Fibroblast of peridontal ligament (primary cell): ENCODE measurements around the gene MCF2L.
"Not testable (repeated sequence)": the region's sequence is repeated elsewhere in the genome, so short reads cannot be mapped to it uniquely, and the experiment has no call there.

Experiments used
- DNase-seq: peaks from one replicate; pipeline ENCODE4 v3.0.0-alpha.2; 2010; ENCODE audit errors: extremely low read depth

The MCF2L gene

DNA sequence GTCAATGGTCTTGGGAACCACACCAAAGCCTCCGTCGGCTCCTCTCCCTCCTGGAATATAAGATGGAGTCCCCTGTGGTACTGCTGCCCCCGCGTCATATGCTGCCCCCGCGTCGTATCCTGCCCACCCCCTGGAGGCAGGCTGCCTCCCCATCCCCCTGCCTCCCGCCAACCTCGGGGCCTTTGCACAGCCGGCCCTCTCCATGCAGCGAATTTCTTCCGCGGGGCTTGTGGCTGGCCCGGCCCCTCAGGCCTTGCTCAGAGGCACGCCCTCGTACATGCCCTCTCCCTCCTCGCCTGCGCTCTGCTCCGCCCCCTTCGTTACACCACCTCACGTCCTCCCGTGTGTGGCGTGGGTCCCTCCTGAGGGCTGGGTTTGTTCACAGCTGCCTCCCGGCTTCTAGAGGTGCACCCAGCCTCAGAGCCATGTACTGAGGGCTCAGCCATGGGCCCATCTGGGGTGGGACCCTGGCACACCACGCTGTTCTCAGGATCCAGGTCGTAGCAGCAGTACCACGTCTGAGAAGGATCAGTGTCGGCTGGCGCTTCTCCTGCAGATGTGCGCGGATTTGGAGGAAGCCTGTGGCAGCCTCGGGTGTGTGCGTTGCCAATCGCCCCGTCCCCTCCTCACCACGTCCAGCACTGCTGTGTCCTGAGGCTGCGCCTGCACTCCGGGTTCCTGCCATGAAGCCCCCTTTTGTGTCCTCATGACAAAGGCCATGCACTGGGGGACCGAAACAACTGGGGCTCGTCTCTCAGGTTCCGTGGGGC is 47.7 kb downstream of the MCF2L start:
- DNase-seq = no peak

DNA sequence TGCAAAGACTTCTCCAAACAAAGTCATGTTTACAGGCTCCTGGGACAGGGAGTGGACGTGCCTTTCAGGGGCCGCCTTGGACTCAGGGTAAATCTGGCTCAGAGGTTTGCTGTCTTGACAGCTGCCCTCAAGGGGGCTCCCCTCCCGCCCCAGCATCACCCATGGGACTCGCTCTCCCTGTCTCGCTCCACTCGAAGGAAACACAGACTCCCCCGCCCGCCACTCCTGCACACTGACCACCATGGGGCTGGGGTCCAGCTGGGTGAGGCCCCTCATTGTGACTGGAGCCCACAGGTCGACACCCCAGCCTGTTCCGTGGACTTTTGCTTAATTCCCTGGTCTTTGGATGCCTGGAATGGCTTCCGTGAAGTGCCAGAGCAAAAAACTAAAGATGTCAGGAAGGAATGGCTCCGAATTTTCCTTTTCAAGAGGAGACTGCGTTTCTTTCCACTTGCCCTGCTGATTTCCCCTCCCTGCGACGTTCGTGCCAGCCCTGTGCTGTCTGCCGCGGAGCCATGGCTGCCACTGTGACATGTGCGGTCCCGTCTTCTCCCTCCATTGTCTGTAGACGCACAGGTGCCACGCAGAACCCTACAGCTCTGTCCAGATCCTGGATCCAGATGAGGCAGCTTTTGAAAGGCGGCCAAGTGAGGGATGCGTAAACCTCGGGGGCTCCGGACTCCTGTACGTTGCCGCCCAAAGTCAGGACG is 48.6 kb downstream of the MCF2L start:
- no peak for DNase-seq

DNA sequence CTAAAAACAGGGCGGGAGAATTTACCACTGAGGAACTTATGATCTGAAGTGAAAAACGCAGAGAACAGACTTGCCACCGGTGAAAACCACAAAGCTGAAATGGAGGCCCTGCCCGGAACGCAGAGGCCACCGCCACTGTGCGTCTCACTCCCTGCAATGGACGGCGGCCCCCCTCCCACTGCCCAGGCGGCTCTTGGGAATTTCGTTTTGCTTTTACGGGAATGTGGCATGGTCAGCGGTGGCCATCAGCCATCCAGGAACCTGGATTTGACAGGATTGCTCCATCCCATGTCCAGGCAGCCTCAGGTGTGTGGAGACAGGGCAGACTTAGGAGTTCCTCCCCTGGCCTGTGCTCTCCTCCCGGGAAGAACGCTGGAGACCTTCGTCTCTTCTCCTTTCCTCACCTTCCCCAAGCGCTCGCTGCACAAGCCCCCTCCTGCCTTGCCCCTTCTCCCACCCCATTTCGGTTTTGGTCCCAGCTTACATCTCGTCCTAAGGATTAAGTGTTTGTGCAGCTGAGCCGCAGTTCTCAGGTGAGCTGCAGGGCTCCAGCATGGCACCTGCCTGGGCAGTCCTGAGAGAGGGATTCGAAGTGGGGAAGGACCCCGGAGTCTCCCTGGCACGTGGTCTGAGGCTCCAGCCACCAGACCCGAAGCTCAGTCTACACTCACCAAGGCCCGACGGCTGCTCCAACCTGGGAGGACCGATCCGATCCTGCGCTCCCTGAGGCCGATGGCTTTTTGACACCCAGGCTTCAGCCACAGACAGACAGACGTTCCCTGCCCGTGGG is 49.9 kb downstream of the MCF2L start:
- no peak for DNase-seq

DNA sequence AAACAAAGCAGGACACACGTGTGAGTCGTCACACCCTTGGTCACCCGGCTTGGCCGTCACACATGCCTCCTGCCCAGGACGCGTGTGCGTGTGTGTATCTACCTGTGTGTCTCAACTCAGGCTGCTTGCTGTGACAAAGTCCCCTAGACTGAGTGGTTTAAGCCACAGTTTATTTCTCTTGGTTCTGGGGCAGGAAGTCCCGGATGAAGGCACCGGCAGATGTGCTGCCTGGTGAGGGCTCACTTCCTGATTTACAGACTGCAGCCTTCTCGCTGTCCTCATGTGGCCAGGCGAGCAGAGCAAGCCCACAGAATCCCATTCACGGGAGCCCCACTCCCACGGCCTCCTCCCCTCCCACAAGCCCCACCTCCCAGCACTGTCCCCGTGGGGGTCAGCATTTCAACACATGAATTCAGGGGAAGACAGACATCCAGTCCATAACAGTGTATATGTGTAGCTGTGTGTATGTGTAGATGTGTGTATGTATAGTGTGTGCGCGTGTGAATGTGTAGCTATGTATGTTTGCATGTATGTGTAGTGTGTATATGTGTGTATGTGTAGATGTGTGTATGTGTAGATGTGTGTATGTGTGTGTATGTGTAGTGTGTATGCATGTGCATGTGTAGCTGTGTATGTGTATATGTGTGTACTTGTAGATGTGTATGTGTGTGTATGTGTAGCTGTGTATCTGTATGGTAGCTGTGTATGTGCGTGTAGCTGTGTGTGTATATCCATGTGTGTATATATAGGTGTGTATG is 51.5 kb downstream of the MCF2L start:
- no peak for DNase-seq

DNA sequence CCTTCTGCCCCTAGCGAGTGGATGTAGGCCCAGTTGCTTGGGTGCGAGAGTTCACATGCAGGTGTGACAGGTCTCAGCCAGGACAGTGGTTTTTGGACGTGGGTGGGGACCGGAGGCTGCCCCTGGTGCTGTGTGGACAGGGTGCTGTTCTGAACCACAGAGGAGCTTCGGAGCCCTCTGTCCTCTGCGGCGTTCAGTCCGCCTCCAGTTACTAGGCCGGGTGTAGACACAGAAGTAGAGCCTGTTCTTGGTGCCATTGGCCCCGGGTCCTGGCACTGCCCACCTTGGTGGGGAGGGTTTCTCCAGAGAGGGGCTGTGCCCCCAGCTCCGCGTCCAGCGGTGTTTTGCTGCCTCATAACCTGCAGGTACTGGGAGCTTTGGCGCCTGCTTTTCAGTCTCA is 52.4 kb downstream of the MCF2L start:
- no peak for DNase-seq

DNA sequence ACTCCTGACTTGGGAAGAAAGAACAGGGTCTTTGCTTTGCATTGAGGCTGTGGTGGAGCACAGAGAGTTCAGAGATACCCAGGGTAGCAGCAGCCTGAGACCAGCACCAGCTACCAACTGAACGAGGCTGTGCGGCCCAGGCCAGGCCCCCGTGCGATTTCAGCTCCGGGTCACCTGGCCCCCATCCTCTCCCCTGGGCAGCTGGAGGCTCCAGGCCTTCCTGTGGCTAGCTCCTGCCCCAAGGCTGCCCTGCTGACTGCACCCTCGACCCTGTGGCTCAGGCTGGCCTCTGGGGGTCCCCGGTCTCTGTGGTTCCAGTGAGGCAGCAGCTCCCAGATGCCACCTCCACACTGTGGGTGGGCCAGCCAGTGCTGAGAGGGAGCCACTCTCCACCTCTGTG is 52.8 kb downstream of the MCF2L start:
- DNase-seq = no peak

DNA sequence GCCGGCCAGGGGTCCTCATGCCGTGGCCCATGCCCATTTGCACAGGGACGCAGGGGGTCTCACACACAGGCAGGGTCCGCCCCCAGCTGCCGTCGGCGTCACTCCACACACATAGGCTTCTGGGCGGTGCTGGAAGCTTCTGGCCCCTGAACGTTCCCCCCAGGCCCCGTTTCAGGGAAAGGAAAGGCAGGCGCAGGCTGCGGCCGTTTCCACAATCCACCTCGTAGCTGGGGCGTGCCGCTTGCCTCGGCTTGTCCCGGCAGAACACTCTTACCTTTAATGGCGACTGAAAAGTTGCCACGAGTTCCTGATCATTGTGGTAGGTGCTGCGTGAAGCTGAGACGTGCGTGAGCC is 53.4 kb downstream of the MCF2L start:
- no peak for DNase-seq

DNA sequence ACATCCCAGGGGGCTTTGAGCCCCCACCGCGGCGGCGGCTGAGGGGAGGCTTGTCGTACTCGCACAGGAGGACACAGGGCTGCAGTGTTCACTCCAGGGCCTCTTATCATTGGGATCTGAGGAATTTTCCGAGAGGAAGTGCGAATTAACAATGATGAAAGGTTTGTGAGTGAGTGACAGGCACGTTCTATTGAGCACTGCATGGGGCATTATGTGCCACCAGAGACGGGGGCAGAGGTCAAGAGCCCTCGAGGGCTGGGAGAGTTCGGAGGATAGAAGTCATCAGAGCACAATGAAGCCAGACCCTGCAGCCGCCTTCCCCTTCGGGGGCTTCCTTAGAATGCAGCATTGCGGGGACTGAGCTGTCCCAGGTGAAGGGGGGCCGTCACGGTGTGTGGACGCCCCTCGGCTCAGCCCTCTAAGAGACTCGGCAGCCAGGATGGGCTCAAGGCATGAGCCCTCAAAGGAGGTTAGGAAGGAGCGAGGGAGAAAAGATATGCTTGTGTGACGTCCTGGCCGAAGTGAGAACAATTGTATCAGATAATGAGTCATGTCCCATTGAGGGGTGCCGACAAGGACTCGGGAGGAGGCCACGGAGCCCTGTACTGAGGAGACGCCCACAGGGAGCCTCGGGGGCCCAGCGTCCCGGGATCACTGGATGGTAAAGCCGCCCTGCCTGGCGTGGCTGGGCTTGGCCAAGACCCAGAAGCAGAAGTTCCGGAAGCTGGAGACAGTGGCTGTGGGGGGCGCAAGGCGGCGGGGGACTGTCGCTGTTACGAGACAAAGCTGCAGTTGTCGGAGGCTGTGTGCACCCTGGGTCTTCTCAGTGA is 53.9 kb downstream of the MCF2L start:
- no peak for DNase-seq

DNA sequence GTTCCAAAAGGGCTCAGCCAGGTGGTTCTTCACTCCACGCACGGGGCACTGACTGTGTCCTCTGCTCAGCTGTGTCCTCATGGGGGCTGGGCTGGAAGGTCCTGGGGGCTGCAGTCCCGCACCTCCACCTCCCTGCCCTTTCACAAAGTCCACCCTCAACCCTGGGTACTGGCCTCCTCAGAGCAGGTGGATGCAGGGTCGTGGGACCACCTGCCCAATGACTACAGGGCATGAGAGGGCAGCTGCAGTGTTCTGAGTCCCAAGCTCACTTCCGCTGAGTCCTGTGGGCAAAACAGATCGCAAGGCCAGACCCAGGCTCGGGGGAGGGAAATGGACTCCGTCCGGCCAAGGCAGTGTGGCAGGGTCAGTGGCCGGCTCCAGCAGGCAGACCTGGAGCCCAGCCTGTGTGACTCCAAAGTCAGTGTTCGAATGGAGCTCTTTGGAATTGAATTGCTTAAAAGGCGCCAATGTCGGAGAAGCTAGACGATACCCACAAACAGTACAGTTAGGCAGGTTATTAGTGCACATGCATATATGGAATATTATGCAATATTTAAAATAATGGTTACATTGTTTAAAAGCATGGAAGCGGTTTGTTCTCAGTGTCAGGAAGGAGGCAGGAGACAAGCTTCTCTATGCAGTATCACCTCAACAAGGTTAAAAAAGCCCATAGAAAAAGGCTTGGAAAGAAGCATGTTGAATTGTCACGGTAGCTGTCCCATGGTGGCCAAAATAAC is 54.8 kb downstream of the MCF2L start:
- no peak for DNase-seq

DNA sequence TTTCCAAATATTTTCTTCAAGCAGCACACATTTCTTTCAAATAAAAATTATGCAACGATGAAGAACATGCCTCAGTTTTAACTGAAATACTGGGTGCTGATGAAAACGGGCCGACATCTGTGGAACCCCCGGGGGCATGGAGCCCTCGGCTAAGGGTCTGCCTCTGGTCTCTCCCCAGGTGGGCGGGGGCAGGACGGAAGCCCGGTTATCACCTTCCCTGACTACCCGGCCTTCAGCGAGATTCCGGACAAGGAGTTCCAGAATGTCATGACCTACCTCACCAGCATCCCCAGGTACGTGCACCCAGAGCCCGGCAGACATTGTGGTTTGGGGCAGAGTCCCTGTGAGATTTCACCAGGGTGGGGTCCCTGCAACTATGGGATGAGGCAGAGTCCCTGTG is 55.5 kb downstream of the MCF2L start:
- DNase-seq = no peak

DNA sequence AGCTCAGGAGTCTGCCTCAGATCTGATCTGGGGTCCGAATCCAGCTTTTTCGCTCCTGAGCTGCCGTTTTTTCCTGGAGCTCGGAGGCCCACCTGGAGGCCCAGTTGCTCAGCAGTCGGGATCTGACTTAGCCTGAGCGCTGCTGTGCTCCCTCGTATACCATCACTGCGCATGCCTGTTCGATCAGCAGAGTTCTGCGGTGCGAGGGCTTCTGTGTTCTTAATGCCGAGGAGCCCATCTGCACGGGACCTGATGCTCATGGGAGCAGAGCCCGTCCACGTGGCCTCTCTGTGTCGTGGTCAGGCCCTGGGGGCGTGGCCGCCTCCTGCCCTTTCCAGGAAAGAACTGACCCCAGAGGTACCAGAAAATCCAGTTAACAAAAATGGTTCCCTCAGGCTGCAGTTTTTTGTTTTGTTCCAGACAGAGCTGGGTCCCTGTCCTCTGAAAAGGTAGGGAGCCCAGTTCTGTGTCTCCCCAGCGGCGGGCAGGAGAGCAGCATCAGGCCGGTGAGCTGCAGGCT is 57.4 kb downstream of the MCF2L start:
- no peak for DNase-seq

DNA sequence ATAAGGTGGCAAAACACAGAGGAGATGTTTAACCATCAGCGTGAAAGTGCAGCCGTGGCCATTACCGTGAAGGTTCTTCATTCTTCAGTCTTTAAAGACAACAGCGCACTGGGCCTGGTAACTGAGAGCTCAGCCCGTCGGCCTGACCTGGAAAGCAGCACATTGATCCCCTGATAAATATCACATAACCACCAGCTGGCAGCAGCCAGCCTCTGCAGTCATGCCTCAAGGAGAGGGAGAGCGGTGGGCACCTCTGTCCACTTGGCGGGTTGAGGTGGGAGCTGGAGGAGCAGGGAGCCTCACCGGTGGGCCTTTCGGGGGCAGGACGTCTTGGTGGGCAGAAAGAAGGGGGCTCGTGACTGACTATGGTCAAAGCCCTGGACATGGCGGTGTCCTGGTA is 58.1 kb downstream of the MCF2L start:
- DNase-seq = no peak

DNA sequence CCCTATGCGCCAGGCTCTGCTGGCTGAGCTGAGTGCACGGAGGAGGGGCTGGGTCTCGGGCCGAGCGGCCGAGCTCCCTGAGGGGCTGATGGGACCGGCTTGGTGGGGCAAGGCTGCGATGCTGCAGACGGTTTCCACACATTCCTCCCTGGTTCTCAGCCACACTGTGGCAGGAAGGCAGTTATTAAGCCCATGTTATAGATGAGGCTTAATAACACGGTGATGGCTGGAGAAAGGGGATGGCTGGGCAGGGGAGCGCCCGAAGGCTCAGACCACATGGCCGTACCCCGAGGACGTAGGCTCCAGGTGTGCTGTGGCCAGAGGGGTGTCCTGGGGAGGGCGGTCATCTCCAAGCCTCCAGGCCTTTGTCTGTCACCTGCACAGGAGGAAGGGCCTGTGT is 58.6 kb downstream of the MCF2L start:
- no peak for DNase-seq

DNA sequence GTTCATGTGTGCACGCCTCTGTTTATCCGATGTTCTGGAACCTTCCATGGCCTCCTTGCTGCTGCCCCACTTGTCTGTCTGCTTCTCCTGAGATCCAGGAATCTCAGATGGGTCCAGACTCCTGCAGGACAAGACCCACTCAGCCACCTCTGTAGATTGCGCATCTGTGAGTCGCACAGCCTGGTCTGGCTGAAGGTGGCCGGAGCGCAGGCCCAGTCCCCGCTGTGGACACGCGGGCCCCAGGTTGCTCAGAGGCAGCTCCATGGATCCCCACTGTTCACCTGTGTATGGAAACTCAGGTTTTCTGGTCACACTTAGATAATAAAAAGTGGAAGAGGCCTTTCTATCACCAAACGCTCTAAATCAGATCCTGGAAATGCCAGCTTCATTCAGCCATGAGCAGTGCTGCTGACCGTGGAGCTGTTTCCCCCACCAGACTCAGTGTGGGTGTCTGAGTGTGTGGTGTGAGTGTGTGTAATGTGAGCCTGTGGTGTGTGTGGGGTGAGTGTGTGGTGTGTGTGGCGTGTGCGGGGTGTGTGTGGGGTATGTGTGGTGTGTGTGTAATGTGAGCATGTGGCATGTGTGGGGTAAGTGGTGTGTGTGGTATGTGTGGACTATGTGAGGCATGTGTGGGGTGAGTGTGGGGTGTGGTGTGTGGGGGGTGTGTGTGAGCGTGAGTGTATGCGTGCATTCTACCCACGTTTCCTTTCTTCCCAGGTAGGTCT is 59.5 kb downstream of the MCF2L start:
- DNase-seq = no peak

DNA sequence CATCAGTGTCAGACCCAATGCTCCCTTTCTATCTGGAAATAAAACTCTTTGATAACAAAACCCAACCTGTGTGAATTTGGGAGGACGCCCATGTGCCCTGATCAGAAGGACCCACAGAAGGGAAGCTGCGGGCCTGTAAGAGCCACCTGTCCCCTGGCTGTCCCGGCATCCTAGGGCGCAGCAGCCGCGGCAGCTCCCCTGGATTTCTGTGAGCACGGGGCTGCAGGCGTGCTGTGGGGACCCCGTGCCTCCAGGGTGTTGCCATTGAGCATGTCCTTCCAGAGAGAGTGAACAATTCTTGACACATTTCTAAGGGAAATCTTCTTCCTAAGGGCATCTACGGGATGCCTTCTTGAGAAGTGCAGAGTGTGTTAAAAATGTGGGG is 60.0 kb downstream of the MCF2L start:
- no peak for DNase-seq

DNA sequence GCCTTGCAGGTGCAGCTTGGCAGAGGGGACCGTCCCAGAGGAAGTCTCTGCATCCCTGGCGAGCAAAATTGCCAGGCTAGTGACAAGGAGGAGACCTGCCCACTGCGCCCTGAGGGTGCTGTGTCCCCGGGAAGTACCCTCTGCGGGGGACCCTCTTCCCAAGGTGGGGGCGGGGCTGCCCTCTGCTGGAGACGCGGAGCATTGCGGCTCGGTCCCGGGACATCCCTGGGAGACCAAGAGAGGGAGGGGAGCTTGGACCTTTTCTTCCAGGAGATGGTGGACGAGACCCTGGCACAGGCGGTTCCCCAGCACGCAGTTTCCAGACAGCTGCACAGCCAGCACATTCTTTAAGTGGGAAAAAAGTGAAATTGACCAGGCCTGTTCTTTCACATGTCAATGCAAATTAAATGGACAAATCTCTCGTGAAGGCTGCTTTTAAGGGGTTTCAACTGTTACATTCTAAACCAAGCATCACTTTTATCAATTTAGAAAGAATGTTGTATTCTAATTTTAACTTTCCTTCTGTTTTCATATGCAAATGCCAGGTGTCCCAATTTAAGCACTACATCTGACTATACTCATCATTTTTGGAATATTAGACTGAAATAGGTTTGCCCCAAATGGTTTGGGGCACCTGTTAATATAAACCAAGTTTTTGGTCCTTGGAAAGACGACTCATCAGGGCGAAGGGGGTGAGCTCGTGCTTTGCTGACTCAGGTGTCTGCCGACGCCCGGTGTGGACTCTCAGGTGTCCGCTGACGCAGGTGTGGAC is 60.7 kb downstream of the MCF2L start:
- DNase-seq = no peak

DNA sequence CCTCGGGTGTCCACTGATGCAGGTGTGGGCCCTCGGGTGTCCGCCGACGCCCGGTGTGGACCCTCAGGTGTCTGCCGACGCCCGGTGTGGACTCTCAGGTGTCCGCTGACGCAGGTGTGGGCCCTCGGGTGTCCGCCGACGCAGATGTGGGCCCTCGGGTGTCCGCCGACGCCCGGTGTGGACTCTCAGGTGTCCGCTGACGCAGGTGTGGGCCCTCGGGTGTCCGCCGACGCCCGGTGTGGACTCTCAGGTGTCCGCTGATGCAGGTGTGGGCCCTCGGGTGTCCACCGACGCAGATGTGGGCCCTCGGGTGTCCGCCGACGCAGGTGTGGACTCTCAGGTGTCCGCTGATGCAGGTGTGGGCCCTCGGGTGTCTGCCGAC is 61.2 kb downstream of the MCF2L start:
- DNase-seq = not testable (repeated sequence)

DNA sequence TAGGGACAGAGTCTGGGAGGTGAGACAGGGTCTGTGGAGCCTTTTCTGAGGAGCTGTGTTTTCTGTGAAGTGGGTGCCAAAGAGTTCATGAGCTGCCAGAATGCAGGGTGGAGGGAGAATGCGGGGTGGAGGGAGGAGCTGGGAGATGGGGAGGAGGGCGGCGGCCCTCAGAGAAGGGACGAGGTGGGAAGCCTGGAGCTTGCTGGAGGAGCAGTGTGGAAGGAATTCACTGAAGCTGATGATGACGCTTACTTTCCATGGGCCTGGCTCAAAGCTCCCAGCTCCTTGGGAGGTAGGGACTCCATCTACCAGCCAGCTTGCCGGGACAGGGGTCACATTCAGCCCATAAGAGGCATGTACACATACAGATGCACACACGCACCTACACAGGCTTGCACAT is 62.5 kb downstream of the MCF2L start:
- DNase-seq = no peak

DNA sequence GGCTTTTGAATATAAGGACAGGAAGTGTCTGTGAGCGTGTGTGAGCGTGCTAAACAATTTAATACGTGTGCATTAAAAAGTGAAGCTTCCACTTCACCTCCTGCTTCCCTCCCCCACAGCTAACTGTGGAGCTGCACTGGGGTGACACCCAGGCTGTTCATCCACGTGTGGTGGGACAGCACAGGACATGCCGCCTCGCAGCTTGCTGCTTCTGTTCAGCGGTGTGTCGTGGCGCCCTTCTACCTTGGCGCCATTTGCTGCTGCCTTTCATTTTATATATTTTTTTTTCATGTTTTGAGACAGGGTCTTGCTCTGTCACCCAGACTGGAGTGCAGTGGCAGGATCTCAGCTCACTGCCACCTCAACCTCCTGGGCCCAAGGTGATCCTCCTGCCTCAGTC is 63.3 kb downstream of the MCF2L start:
- DNase-seq = no peak
